Measurements from ENCODE around the gene NBAS.

Gene NBAS

DNA sequence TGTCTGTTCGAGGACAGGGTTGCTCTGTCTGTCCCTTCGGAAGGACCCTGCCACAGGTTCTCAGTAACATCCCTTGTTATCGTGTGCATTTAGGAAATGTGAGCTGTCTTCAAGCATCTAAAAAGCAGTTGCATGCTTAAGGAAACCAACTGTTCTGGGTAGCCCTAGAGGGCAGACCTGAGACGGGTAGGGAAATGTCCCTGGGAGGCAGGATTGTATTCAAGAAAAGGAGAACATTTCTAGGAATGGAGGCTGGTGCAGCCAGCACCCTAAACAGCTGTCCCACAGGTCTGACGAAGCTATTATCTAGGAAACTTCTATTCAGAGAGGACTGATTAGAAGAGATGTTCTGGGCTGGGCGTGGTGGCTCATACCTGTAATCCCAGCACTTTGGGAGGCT lies 414.2 kb downstream of the NBAS start:
- no peak for TF ChIP-seq CTCF (IDR thresholded peaks at IDR 0.05; ENCODE audit: borderline replicate concordance, insufficient read depth, low read depth, low read length)
- H3K4me3 ChIP-seq (ENCODE audit: low read depth, low read length), result no peak overlapping the region

- no peak for TF ChIP-seq CTCF (IDR thresholded peaks at IDR 0.05; ENCODE audit: borderline replicate concordance, insufficient read depth, low read depth, low read length)
- H3K4me3 ChIP-seq (ENCODE audit: low read depth, low read length), result no peak overlapping the region
Measured at GRCh38 chr2:15145919-15146318, 415.2 kb downstream of the NBAS start.

- H3K4me3 ChIP-seq (ENCODE audit: low read depth, low read length), result no peak overlapping the region
- no peak for TF ChIP-seq CTCF (IDR thresholded peaks at IDR 0.05; ENCODE audit: borderline replicate concordance, insufficient read depth, low read depth, low read length)
Measured at GRCh38 chr2:15145046-15145817, 415.9 kb downstream of the NBAS start.

- no peak for TF ChIP-seq CTCF (IDR thresholded peaks at IDR 0.05; ENCODE audit: borderline replicate concordance, insufficient read depth, low read depth, low read length)
- no peak overlapping the region for H3K4me3 ChIP-seq (ENCODE audit: low read depth, low read length)
Measured at GRCh38 chr2:15142069-15142689, 419.0 kb downstream of the NBAS start.

GRCh38 chr2:15141211-15141610 lies 419.9 kb downstream of the NBAS start:
- no peak overlapping the region for H3K4me3 ChIP-seq (ENCODE audit: low read depth, low read length)
- TF ChIP-seq CTCF (IDR thresholded peaks at IDR 0.05; ENCODE audit: borderline replicate concordance, insufficient read depth, low read depth, low read length), result no peak

DNA sequence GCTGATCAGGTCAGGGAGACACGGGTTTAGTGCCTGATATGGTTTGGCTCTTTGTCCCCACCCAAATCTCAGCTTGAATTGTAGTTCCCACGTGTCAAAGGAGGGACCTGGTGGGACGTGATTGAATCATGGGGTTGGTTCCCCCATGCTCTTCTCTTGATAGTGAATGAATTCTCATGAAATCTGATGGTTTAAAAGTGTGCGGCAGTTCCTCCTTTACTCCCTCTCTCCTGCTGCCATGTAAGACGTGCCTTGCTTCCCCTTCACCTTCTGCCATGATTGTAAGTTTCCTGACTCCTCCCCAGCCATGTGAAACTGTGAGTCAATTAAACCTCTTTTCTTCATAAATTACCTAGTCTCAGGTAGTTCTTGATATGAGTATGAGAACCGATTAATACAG lies 424.5 kb downstream of the NBAS start:
- TF ChIP-seq CTCF (IDR thresholded peaks at IDR 0.05; ENCODE audit: borderline replicate concordance, insufficient read depth, low read depth, low read length), result no peak
- H3K4me3 ChIP-seq (ENCODE audit: low read depth, low read length), result no peak overlapping the region

- no peak overlapping the region for H3K4me3 ChIP-seq (ENCODE audit: low read depth, low read length)
- no peak for TF ChIP-seq CTCF (IDR thresholded peaks at IDR 0.05; ENCODE audit: borderline replicate concordance, insufficient read depth, low read depth, low read length)
Measured at GRCh38 chr2:15134957-15135356, 426.2 kb downstream of the NBAS start.

Measured in GM12875 (cell line).